Gastrocnemius medialis (tissue), 4 donors: ENCODE measurements around the gene CADPS. TPM values are rescaled to one million over a fixed set of nuclear protein-coding genes. Genes with fewer than 3 reads are reported as not detected.

Experiments
- ATAC-seq, 2 donors: fragments of 150-250 bp; one replicate each; pipeline ENCODE4 v1.9.1; 2016
- DNase-seq, 2 donors: peaks; one replicate each; pipeline ENCODE4 v3.0.0-alpha.2; 2019
- H3K27ac ChIP-seq, 4 donors: fragments of 200-600 bp; sonication (generic); 1 replicate in 1 of 4; 2 replicates in 3 of 4; pipeline ENCODE4 v1.5.1; 2016 to 2018; ENCODE audit warnings: mild to moderate bottlenecking in 2 of 4, moderate library complexity in 1 of 4
- H3K27me3 ChIP-seq, 3 donors: fragments of 200-600 bp; sonication (generic) in 2 of 3; 1 replicate in 1 of 3; 2 replicates in 2 of 3; pipeline versions ENCODE4 v1.5.1 to v1.6.0; 2016 to 2019; ENCODE audit warnings: mild to moderate bottlenecking in 1 of 3, moderate library complexity in 1 of 3
- H3K36me3 ChIP-seq, 2 donors: fragments of 200-600 bp; sonication (generic) in 1 of 2; one replicate each; pipeline ENCODE4 v1.5.1; 2017 to 2018
- H3K4me1 ChIP-seq, 2 donors: fragments of 200-600 bp; sonication (generic) in 1 of 2; one replicate each; pipeline ENCODE4 v1.5.1; 2016 to 2017; ENCODE audit warnings: mild to moderate bottlenecking in 2 of 2
- H3K4me3 ChIP-seq, 4 donors: fragments of 200-600 bp; sonication (generic) in 3 of 4; 1 replicate in 1 of 4; 2 replicates in 3 of 4; pipeline ENCODE4 v1.5.1; 2016 to 2019; ENCODE audit warnings: mild to moderate bottlenecking in 2 of 4
- H3K9me3 ChIP-seq, 3 donors: fragments of 200-600 bp; sonication (generic) in 2 of 3; 1 replicate in 1 of 3; 2 replicates in 2 of 3; pipeline ENCODE4 v1.5.1; 2016 to 2019
- POLR2A ChIP-seq, 2 donors: fragments of 450-650 bp; IDR thresholded peaks; one replicate each; pipeline ENCODE4 v1.6.1; 2017; ENCODE audit warnings: antibody characterized with exemption in 2 of 2, mild to moderate bottlenecking in 2 of 2, moderate library complexity in 2 of 2
- in situ Hi-C, 4 donors: fragments of 200-750 bp; cut with MboI; loops; one replicate each; pipeline versions ENCODE4 v1.15.0 to v1.8.0; 2017; ENCODE audit warnings: low sequenced_read_pairs in 4 of 4
- intact Hi-C: fragments of 100-400 bp; cut with DNase I; formaldehyde crosslinking; loops from one replicate; pipeline ENCODE4 v1.15.1; 2023; ENCODE audit warnings: low total_unique reads
- total RNA-seq, 4 donors: library from RNA; depleted of rRNA; stranded (reverse); fragments of >200 nt; gene quantifications; one replicate each; pipeline versions ENCODE4 v1.1.0 to v1.2.3, GENCODE V29; 2016
- TF ChIP-seq, protein P1 (sequence below), 5 experiments: fragments of 450-650 bp in 3 of 5; fragments of 200-600 bp in 2 of 5; sonication (generic) in 2 of 5; IDR thresholded peaks in 4 of 5; conservative IDR thresholded peaks in 1 of 5; 1 replicate in 4 of 5; 2 replicates in 1 of 5; pipeline ENCODE4 v1.5.1; 2016 to 2019; ENCODE audit warnings: antibody characterized with exemption in 5 of 5, mild to moderate bottlenecking in 3 of 5, moderate library complexity in 3 of 5

CADPS gene
- total RNA-seq, 4 donors from 2014 or later: 2.1 TPM; not detected in 3

DNA sequence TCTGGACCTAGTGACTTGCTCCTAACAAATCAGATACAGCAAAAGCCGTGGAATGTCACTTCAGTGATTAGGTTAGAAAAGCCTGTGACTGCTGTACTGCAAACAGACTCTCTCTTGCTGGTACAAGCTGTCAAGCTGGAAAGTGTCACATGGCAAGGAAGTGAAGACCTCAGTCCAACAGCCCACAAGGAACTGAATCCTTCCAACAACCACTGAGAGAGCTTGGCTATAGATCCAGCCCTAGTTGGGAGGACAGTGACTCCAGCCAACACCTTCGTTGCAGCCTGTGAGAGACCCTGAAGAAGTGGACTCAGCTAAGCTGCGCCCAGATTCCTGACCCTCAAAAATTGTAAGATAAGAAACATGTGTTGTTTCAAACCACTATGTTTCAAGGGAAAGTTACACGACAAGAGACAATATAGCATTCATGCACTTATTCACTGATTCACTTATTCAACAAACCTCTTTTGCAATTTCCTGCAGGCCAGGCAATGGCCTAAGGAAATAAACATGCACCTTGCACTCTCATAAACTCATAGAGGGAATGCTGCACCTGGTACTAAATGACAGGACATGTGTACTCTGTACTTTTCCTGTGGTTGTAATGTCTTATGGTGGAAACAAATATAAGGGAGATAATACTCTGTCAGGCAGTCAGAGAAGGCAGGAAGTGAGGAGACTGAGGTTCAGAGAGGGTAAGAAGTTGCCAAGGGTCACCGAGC, 142.9 kb downstream of the CADPS start:
- Histone ChIP-seq H3K4me3 (no peak overlapping the region), H3K4me1 (no peaks in the 10 kb centered on the region), H3K36me3 (no peaks in the 10 kb centered on the region), H3K27ac (no peak overlapping the region), H3K27me3 (no peaks in the 10 kb centered on the region), H3K9me3 (no peaks in the 10 kb centered on the region)
- TF ChIP-seq, protein P1, sequence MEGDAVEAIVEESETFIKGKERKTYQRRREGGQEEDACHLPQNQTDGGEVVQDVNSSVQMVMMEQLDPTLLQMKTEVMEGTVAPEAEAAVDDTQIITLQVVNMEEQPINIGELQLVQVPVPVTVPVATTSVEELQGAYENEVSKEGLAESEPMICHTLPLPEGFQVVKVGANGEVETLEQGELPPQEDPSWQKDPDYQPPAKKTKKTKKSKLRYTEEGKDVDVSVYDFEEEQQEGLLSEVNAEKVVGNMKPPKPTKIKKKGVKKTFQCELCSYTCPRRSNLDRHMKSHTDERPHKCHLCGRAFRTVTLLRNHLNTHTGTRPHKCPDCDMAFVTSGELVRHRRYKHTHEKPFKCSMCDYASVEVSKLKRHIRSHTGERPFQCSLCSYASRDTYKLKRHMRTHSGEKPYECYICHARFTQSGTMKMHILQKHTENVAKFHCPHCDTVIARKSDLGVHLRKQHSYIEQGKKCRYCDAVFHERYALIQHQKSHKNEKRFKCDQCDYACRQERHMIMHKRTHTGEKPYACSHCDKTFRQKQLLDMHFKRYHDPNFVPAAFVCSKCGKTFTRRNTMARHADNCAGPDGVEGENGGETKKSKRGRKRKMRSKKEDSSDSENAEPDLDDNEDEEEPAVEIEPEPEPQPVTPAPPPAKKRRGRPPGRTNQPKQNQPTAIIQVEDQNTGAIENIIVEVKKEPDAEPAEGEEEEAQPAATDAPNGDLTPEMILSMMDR (IDR thresholded peaks at IDR 0.05 in 4 of 5, conservative IDR thresholded peaks at IDR 0.05 in 1 of 5): no peak
- no peak for TF ChIP-seq POLR2A (IDR thresholded peaks at IDR 0.05)
- intact Hi-C loops (no loop called here), in situ Hi-C loops (no loop called here)
- ATAC-seq: no peak
- DNase-seq: no peak

DNA sequence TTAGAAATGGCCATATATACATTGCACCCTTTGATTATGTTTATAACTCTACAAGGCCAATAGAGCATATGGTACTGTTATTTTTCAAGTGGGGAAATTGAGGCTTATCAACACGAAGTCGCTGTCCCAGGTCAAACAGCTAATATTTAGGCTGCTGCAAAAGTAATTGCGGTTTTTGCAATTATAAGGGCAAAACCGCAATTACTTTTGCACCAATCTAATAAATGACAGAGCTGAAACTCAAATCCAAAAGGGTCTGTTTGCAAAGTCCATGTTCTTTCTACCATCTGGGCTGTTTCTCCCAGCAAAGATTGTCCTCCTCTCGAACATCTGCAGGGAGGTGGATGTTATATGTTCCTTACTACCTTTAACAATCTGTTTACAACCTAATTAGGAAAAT, 147.2 kb downstream of the CADPS start:
- Histone ChIP-seq H3K27me3 (no peaks in the 10 kb centered on the region), H3K4me1 (no peaks in the 10 kb centered on the region), H3K9me3 (no peaks in the 10 kb centered on the region), H3K36me3 (no peaks in the 10 kb centered on the region), H3K27ac (no peak overlapping the region), H3K4me3 (no peak overlapping the region)
- TF ChIP-seq, protein P1 (IDR thresholded peaks at IDR 0.05 in 4 of 5, conservative IDR thresholded peaks at IDR 0.05 in 1 of 5): no peak
- TF ChIP-seq POLR2A (IDR thresholded peaks at IDR 0.05): no peak
- in situ Hi-C loops: no loop called here
- DNase-seq (no peak), ATAC-seq (no peak)
- intact Hi-C loops: no loop called here

DNA sequence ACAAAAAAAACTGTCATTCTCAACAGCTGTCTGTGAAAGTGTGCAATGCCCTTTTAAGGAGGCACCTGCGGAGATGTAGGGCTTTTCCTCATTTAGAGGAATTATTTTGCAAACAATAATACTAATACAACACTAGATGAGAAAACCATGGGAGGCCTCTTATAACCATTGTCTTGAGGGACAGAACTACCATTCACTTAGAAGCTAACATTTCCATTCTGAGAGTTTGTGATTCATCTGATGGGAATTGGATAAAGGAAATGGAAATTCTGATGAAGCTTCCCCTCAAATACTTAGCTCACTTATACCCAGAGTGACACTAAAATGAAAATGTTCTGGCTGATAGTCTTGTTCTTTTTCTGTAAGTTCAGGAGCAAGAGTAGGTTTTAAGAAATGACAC, 147.7 kb downstream of the CADPS start:
- no peaks in the 10 kb centered on the region for H3K9me3 ChIP-seq
- no peak for DNase-seq
- in situ Hi-C loops: no loop called here
- no peak overlapping the region for H3K4me3 ChIP-seq
- TF ChIP-seq POLR2A (IDR thresholded peaks at IDR 0.05): no peak
- TF ChIP-seq, protein P1 (IDR thresholded peaks at IDR 0.05 in 4 of 5, conservative IDR thresholded peaks at IDR 0.05 in 1 of 5): no peak
- no peaks in the 10 kb centered on the region for H3K4me1 ChIP-seq
- no peak overlapping the region for H3K27ac ChIP-seq
- H3K27me3 ChIP-seq: no peaks in the 10 kb centered on the region
- ATAC-seq: no peak
- H3K36me3 ChIP-seq: no peaks in the 10 kb centered on the region
- intact Hi-C loops: no loop called here

DNA sequence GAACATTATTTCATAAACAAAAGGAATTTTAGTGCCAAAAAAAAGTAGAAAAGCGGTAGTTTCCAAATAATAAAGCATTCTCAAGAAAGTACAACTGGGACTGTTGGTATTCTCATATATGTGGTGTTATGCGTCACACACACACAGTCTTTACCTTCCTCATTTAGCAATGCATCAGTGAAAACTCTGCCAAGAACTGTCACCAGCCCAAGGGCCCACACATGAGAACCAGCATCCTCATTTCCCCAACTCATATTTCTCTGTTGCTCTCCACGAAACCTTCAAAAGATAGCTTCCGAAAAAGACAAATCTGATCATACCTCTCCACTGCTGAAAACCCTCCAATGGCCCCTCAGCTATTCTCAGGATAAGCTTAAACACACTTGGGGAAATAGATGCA, 150.7 kb downstream of the CADPS start:
- intact Hi-C loops: no loop called here
- no peak for DNase-seq
- in situ Hi-C loops: no loop called here

More for the DNA sequence above, 150.7 kb downstream of the CADPS start:
- ATAC-seq: no peak
- TF ChIP-seq, protein P1 (IDR thresholded peaks at IDR 0.05 in 4 of 5, conservative IDR thresholded peaks at IDR 0.05 in 1 of 5): no peak
- no peak for TF ChIP-seq POLR2A (IDR thresholded peaks at IDR 0.05)
- Histone ChIP-seq H3K4me3 (no peak overlapping the region), H3K9me3 (no peaks in the 10 kb centered on the region), H3K36me3 (no peaks in the 10 kb centered on the region), H3K4me1 (no peaks in the 10 kb centered on the region), H3K27ac (no peak overlapping the region), H3K27me3 (no peaks in the 10 kb centered on the region)
